Ishikawa (cell line): ENCODE measurements around the gene MOB3C.

ENCODE experiments used
- CEBPB ChIP-seq: IDR thresholded peaks from 2 replicates; pipeline ENCODE4 v1.6.1; 2012
- CREB1 ChIP-seq: IDR thresholded peaks from 2 replicates; pipeline ENCODE4 v1.6.1; 2012; ENCODE audit warnings: low read depth
- EGR1 ChIP-seq: IDR thresholded peaks from 2 replicates; pipeline ENCODE4 v1.6.1; 2012
- EP300 ChIP-seq: IDR thresholded peaks from 2 replicates; pipeline ENCODE4 v1.6.1; 2012; ENCODE audit warnings: borderline replicate concordance
- FOXM1 ChIP-seq: IDR thresholded peaks from 2 replicates; pipeline ENCODE4 v1.6.1; 2012; ENCODE audit warnings: low read depth, borderline replicate concordance
- NFIC ChIP-seq: IDR thresholded peaks from 2 replicates; pipeline ENCODE4 v1.6.1; 2012
- RAD21 ChIP-seq: IDR thresholded peaks from 2 replicates; pipeline ENCODE4 v1.6.1; 2012; ENCODE audit warnings: low read depth
- REST ChIP-seq: IDR thresholded peaks from 2 replicates; pipeline ENCODE4 v1.6.1; 2012; ENCODE audit warnings: low read depth, mild to moderate bottlenecking
- TAF1 ChIP-seq: IDR thresholded peaks from 2 replicates; pipeline ENCODE4 v1.6.1; 2012; ENCODE audit warnings: low read depth, mild to moderate bottlenecking
- TCF12 ChIP-seq: IDR thresholded peaks from 2 replicates; pipeline ENCODE4 v1.6.1; 2012; ENCODE audit warnings: low read depth
- TEAD4 ChIP-seq: IDR thresholded peaks from 2 replicates; pipeline ENCODE4 v1.6.1; 2012
- USF1 ChIP-seq: IDR thresholded peaks from 2 replicates; pipeline ENCODE4 v1.6.1; 2012
- YY1 ChIP-seq: IDR thresholded peaks from 2 replicates; pipeline ENCODE4 v1.6.1; 2012; ENCODE audit warnings: low read depth
- ZBTB7A ChIP-seq: IDR thresholded peaks from 2 replicates; pipeline ENCODE4 v1.6.1; 2012; ENCODE audit warnings: low read depth
- TF ChIP-seq, protein P1 (sequence below): IDR thresholded peaks from 2 replicates; pipeline ENCODE4 v1.6.1; 2012

Gene MOB3C

GRCh38 chr1:46568461-46568891 lies 48.1 kb downstream of the MOB3C start:
- TF ChIP-seq CREB1 (no peak), EP300 (no peak), CEBPB (no peak), TCF12 (no peak), ZBTB7A (no peak), YY1 (no peak), TEAD4 (no peak), EGR1 (no peak), FOXM1 (no peak), TAF1 (no peak), REST (no peak), USF1 (no peak), NFIC (no peak), RAD21 (no peak)
- TF ChIP-seq, protein P1, sequence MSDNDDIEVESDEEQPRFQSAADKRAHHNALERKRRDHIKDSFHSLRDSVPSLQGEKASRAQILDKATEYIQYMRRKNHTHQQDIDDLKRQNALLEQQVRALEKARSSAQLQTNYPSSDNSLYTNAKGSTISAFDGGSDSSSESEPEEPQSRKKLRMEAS = no peak

DNA sequence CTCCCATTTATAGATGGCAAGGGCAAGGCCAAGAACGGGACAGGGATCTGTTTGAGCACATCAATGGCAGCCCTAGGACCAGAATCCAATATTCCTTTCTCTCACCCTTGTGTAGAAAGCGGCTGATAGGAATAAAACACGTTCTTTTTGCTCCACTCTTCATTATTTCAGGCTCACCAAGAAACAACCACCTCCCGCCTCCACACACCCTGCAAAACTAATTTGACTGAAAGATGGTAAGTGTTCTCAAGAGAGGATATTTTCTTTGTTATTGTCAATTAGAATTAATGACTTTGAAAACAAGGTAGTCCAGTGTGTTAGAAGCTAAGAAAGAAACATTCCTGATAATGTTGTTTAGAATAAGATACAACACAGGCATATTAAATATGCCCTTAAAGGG lies 53.3 kb downstream of the MOB3C start:
- no peak for TF ChIP-seq CEBPB
- TF ChIP-seq TCF12 = no peak
- no peak for TF ChIP-seq EP300
- TF ChIP-seq YY1 = no peak
- TF ChIP-seq RAD21 = no peak
- no peak for TF ChIP-seq FOXM1
- TF ChIP-seq EGR1 = no peak
- no peak for TF ChIP-seq TEAD4
- no peak for TF ChIP-seq ZBTB7A
- TF ChIP-seq NFIC = no peak
- TF ChIP-seq REST = no peak
- TF ChIP-seq USF1 = no peak
- no peak for TF ChIP-seq TAF1
- TF ChIP-seq, protein P1 = no peak
- TF ChIP-seq CREB1 = no peak

DNA sequence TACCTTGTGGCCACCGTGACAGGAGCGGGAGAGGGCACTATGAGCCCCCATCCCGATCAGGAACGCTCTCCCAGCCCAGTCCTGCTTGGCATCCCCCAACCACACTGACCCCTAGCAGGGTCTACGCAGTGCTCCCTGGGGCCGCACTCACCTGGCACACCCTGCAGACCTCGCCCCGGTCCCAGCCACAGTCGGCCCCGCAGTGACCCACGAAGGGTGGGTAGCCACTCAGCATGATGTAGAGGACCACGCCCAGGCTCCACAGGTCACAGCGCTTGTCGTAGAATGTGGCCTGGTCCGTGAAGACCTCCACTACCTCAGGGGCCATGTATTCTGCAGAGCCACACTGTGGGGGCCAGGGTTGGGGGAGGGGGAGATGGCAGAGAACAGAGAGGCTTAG lies 54.1 kb downstream of the MOB3C start:
- no peak for TF ChIP-seq CREB1
- no peak for TF ChIP-seq REST
- no peak for TF ChIP-seq USF1
- no peak for TF ChIP-seq FOXM1
- TF ChIP-seq TAF1 = no peak
- TF ChIP-seq TEAD4 = no peak
- TF ChIP-seq, protein P1 = no peak
- no peak for TF ChIP-seq YY1
- no peak for TF ChIP-seq EGR1
- no peak for TF ChIP-seq ZBTB7A
- TF ChIP-seq TCF12 = no peak
- no peak for TF ChIP-seq RAD21
- no peak for TF ChIP-seq EP300
- TF ChIP-seq CEBPB = no peak
- no peak for TF ChIP-seq NFIC

- TF ChIP-seq NFIC (no peak), REST (no peak), TEAD4 (no peak), RAD21 (no peak), FOXM1 (no peak), USF1 (no peak), EGR1 (no peak), YY1 (no peak), CREB1 (no peak), CEBPB (no peak), TCF12 (no peak), EP300 (no peak), TAF1 (no peak), ZBTB7A (no peak)
- TF ChIP-seq, protein P1 = no peak
Measured at GRCh38 chr1:46558966-46559365, 57.6 kb downstream of the MOB3C start.
